Posterior vena cava (tissue), 2 donors: ENCODE data around the gene AAR2. TPM values are rescaled to one million over a fixed set of nuclear protein-coding genes. Genes with fewer than 3 reads are reported as not detected.

Source experiments
- DNase-seq: peaks from one replicate; pipeline ENCODE4 v3.0.0-alpha.2; 2020; ENCODE audit warnings: low spot score
- intact Hi-C, 2 donors: fragments of 100-400 bp; cut with DNase I; formaldehyde crosslinking; loops; one replicate each; pipeline versions ENCODE4 v1.14.1 to v1.14.2; 2022 to 2023
- total RNA-seq, 2 donors: library from RNA; stranded (reverse); fragmentation: NEBNext Ultra II Directional; extraction: Animal tissue kit (Norgen Biotek cat#: 25700); gene quantifications; one replicate each; pipeline ENCODE4 v1.2.1, GENCODE V29; 2021
- donor health status: DM: yes; HTN: yes; CAD: no.
- donor health status: DM: yes; HTN: yes; CAD: no.

AAR2 gene
- total RNA-seq, 2 donors from 2014 or later = 20.4 to 21.4 TPM

DNA sequence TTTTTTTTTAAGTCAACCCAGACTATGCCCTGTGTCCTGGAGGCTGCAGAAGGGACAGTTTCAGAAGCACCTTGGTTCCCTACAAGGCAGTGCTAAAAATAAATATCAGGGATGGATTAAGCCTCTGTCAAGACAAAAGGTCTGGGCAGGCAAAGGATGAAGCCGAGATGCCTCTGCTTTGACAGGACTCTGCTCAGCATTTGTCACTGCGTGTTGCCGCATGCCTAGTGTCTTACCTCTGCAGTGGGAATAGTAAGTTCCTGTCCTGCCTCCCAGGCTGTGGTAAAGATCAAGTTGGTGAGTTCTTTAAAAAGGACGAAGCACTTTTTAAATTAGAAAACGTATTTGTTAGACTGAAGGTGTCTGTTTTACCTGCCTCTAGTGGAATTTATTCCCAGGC, 15.1 kb downstream of the AAR2 start:
- no peak for DNase-seq
- intact Hi-C loops = loop anchor here in 1 of 2 donors (10.0 kb wide), 1 partner anchor 153 kb away; no protein-coding TSS in a partner anchor

DNA sequence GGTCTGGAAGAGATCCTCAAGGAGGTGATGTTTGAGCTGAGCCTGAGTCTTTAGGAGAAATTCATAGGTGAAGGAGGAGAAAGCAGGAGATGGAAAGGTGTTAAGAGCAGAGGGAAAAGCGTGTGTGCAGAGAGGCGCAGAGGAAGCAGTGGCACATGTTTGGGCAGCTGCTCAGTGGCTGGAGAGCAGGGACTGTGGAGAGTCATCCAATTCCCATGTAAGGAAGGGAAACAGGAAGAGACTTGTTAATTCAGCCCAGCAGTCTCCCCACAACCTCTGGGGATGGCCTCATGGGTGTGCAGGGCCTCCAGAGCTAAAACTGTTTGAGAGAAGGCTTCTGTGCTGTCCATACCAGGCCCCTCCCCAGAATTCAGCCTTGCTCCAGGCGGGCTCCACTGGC, 16.2 kb downstream of the AAR2 start:
- intact Hi-C loops = loop anchor here in 1 of 2 donors (10.0 kb wide), 1 partner anchor 152 kb away; no protein-coding TSS in a partner anchor
- no peak for DNase-seq

DNA sequence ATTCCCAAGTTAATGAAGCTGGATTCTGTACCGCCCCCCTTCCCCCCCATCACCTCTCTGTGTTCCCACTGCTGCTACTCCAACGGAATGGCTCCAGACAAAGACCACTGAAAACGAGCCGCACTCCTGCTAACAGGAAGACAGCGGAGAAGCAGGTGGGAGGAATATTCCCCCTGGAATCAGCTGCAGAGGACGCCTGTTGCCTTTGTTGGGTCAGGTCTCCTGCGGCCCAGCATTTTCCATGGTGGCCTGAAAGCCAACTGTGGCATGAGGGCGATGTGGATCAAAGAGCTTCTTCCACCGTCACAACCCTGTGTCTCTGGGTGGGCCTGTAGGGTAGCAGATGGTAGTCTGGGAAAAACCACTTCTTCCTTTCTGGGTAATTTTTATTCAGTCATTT, 16.8 kb downstream of the AAR2 start:
- intact Hi-C loops = loop anchor here in 1 of 2 donors (10.0 kb wide), 1 partner anchor 152 kb away; no protein-coding TSS in a partner anchor
- DNase-seq = no peak

DNA sequence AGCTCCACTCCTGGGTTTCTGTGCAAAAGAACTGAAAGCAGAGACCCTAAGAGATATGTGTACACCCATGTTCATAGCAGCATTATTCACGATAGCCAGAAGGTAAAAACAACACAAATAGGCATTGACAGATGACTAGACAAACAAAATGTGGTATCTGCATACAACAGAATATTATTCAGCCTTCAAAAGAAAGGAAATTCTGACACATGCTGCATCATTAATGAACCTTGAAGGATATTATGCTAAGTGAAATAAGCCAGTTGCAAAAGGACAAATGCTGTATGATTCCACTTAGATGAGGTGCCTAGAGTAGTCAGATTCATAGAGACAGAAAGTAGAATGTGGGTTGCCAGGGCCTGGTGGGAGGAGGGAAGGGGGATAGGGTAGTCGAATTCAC, 17.8 kb downstream of the AAR2 start:
- intact Hi-C loops = loop anchor here in 1 of 2 donors (10.0 kb wide), 1 partner anchor 151 kb away; no protein-coding TSS in a partner anchor
- no peak for DNase-seq

DNA sequence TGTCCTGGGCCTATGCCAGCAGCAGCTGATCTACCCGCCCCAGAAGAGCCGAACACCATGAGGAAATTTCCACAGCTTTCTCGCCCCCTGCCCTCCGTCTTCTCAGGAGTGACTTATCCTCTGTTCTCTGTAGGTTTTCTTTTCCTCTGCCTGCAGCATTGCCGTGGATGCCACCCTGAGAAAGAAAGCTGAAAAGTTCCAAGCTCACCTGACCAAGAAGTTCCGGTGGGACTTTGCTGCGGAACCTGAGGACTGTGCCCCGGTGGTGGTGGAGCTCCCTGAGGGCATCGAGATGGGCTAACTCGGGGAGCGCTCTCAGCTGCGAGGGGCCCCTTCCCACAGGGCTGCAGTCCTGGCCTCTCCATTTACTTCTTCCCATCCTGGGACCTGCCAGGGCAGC, 19.2 kb downstream of the AAR2 start:
- DNase-seq = no peak
- intact Hi-C loops = loop anchor here in 1 of 2 donors (10.0 kb wide), 1 partner anchor 149 kb away; no protein-coding TSS in a partner anchor

DNA sequence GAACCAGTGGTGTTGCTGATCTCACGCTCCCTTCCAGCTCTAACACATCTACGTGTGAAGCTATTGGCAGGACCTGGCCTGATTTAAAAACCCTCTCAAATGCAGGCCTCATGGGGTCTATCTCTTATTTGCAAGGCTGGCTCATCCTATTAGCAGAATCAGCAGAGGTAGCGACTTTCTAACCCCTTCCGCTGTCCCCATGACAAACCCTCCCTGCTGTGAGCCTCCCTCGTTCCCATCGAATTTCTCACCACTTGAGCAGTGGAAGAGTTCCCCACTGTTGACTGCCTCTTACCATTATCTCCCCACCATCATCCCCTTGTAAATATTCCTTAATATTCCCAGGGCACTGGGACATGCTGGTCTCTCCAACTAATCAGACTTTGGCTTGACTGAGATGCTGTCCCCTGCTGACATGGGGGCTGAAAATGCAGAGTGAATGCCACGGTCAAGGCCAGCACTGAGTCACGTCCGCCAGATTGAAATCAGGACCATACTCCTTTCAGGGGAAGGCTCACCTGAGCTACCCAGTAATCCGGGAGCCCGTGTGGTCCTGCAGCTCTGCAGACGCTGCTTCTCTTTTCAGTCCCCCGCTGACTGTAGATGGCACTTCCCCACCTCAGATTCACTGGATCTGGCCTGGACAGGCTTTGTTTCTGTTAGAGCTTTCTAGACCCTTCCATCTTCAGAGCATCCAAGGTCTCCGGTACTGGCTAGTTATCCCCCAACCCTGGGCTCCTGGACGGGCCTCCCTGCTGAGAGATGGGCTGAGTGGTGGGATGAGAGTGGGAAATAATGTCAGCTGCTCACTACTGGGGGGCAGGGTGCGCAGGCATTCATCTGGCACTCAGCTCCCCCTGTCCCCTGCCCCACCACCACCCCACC, 23.1 kb downstream of the AAR2 start:
- no peak for DNase-seq
- intact Hi-C loops = loop anchor here in 1 of 2 donors (10.0 kb wide), 1 partner anchor 145 kb away; no protein-coding TSS in a partner anchor

DNA sequence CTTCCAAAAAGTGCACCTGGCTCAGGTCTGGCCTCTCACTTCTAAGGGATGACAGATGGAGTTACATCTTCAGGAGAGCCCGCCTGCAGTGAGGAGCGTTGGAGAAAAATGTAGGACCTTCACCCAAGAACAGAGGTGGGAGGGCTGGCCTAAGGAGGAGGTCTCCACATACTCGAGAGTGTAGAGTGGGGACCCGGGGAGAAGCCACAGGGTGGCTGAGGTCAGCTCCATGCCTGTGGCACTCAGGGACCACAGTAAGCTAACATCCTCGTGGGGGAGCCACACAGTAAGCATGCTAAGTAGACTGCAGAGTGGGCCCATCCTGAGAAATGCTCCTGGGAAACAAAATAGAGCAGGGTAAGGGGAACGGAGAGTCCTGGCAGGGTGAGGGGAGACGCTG, 24.0 kb downstream of the AAR2 start:
- intact Hi-C loops = no loop called here
- DNase-seq = no peak

DNA sequence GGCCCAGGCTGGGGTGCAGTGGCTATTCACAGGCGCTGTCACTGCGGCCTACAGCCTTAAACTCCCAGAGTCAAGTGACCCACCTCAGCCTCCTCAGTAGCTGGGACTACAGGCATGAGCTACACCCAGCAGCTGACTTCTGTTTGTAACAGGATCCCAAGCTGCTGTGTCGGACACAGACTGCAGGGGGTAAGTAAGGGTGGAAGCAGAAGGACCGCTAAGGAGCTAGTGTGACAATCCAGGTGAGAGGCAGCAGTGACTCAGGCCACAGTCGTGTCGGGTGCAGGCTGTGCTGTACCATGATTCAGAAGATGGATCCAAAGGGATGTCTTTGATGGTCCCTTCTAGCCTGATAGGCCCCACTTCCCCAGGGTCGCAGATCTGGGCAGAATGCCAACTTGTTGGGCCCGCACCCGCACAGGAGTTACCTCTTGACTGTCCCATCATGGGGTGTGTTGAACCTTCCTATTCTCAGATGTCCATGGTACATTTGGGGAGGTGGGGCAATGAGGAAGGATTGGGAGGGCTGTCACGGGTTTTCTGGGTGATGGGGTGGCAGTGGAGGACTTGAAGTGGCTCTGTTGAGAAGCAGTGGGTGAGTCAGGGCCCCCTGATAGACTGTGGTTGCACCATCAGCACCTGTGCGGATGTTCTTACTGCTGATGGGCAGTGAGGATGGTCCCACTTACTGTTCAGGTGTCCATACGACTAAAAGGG, 25.3 kb downstream of the AAR2 start:
- DNase-seq = no peak
- intact Hi-C loops = no loop called here

DNA sequence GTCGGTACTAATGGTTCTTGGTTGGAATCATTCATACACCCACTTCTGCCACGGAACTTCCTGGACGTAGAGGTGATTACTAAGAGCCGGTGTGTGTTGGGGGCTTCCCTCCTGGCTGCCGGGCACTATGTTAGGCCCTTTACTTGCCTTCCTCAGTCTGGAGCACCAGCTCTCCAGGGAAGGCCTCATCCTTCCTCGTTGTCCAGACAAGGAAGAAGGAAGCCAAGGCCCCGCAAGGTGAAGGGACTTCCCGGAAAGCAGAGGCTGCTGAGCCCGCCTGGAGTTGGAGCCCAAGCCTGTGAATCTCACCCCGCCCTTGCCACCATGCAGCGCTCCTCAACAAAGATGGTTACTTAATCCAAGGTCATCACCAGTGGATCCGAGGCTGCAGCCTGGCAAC, 26.2 kb downstream of the AAR2 start:
- DNase-seq = no peak
- intact Hi-C loops = no loop called here

DNA sequence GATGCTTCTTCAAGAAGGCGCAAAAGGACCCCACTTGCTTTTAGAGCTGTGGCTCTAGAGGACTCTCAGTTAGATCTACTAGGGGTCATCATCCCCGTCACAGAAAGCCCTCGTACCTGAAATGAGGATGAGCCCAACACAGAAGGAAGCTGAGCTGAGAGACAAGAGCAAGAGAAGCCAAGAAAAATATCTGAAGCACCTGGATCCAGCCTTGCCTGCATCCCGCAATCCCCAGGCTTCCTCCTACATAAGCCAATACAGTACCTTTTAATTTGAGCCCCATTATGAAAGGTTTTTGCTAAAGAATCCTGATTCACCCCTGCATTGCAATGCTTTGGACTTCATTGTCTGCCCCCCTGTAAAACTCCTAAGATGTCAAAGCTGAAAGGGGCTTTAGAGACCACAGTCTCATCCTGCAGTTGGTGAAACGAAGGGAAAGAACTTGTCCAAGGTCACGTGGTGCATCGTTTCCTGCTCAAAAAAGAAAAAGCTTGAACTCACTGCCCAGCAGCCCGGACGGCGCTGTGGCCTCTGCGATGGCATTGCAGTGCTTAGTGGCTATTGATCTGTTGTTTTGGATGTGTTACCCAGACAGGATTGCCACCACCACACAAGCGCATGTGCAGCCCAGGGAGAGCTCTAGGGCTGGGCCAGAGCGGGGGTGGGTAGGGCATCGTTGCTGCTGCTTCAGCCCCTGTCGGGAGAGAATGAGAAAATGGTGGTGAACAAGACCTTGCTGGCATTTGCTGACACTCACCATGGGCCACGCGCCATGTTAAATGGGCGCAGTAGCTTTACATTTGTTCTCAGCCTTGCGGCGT, 28.4 kb downstream of the AAR2 start:
- intact Hi-C loops = no loop called here
- DNase-seq = no peak

DNA sequence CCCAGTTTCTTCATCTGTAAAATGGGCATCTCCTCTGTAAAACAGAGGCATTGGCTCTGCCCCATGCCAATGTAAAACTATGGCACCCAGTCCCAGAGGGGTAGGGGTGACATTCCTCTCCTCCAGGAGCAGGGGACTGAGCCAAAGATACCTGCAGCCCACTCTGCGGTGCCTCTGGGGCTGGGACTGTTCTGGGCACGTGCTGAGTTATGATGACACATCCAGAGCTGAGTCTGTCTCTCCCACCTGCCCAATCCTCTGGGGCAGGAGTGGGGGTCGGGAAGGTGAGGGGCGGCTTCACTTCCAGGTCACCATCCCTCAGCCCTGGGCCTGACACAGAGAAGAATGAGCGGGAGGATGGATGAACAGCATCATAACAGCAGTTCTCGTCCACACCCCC, 29.9 kb downstream of the AAR2 start:
- DNase-seq = no peak
- intact Hi-C loops = no loop called here

DNA sequence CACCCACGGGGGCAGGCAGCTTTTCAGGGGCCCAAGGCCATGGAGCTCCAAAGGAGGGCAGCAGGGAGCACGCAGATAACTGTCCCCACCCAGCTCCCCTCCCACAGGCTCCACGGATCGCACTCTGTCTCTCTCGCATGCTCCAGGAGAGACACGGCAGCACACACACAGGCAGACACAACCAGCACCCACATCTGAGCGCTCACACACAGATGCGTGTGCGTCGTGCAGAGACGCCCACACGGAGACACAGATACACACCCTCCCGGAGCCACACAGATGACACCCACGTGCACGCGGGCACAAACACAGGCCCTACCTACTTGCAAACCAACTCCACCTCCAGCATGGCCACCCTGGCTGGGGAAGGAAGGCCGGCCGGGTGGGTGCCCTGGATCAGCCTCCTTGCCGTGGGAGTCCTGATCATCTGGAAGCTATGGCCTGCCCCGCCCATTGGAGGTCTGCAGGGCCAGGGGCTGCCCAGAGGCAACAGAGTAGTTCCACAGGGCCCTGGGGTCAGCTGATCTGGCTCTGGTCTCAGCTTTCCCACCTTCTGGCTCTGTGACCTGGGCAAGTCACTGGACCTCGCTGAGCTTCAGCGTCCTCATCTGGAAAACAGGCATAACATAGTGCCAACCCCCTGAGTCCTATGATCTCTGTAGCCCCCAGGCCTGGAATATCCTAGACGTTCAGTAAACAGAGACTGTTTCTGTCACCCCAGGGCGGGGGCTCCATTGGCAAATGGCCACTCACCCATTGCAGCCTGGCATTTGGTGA, 31.5 kb downstream of the AAR2 start:
- no peak for DNase-seq
- intact Hi-C loops = no loop called here

DNA sequence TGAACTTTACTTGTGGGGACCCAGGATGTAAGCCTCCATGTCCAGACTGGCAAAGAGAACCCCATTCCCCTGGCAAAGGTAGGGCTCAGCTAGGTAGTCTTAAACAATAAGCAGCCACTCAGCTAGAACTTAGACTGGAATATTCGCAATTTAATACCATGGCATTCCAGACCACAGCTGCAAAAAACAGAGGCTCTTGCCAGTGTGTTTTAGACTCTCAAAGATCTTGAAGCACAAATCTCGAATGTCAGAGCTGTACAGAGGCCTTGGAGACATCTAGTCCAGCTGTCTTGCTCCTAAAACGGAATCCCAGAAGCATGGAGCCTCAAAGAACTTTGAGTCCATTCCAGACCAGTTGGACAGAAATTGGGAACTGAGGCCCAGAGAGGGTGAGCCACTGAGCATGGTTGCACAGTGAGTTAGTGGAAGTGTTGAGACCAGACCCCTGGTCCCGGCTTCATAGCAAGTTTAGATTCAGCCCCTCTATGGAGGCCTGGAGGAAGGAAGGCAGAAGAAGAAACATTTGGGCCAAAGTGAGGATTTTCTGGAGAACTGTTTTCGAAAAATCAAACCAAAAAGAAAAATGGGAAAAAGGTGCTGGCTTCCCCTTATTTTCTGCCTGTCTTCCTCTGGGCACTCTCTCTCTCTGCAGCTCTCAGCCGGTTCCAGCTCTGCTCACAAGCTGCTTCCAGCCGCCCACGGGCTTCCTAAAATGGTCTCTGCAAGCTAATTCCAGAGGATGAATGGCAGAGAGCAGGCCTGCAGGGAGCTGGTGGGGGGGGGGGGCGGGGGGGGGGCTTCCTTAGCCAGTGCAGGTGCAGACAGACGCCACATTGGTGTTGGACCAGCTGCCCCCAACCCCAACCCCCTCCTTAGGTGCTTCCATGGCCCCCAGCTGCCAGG, 32.4 kb downstream of the AAR2 start:
- no peak for DNase-seq
- intact Hi-C loops = no loop called here

DNA sequence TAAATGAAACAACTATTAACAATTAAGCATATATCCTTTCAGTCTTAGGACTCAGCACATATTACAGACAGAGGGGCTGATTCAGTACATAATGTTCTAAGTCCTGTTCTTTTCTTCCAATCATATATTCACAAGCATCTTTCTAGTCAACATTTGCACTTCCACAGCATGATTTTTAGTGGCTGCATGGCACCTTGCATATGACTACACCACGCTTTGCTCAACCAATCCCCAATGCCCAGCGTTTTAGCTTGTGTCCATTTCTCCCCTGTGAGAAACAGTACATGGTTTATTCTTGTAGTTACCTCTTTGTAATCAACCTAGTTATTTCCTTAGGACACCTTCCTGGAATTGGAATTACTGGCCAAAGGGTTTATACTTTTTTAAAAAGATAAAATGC, 33.2 kb downstream of the AAR2 start:
- intact Hi-C loops = no loop called here
- DNase-seq = no peak

DNA sequence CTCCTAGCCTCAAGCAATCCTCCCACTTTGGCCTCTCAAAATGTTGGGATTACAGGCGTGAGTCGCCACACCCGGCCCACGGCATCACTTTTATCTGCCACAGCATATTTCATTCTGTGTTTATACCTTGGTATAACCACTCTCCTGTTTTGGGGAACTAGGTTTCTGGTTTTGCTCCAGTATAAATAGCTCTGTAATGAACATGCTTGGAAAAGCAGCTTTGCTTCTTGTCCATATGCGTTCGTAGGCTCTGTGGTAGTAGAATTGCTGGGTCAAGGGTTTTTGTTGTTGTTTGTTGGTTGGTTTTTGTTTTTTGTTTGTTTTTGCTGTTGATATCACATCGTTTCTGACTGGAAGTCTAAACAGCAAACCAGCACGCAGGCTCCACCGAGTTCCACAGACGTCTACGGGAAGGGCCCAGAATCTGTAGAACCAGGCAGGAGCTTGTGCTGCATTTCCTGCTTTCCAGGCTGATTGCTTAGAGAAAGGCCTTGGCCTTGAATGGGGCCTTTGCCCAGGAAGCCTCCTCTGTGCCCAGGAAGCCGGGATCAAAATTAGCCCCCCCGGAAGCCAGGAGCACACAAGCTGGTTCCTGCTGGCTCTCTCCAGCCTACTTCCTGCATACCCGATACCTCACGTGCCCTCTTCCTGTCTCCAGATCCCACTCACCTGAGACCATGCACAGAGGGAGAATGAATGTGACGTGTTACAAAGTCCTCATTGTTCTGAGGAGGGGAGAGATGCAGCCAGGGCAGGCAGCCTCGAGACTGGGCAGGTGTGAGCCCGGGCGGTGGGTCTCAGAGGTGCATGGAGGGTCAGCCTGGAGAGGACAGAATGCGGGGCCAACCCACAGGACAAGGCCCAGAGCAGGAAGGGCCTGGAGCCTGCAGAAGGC, 34.7 kb downstream of the AAR2 start:
- intact Hi-C loops = no loop called here
- DNase-seq = no peak

DNA sequence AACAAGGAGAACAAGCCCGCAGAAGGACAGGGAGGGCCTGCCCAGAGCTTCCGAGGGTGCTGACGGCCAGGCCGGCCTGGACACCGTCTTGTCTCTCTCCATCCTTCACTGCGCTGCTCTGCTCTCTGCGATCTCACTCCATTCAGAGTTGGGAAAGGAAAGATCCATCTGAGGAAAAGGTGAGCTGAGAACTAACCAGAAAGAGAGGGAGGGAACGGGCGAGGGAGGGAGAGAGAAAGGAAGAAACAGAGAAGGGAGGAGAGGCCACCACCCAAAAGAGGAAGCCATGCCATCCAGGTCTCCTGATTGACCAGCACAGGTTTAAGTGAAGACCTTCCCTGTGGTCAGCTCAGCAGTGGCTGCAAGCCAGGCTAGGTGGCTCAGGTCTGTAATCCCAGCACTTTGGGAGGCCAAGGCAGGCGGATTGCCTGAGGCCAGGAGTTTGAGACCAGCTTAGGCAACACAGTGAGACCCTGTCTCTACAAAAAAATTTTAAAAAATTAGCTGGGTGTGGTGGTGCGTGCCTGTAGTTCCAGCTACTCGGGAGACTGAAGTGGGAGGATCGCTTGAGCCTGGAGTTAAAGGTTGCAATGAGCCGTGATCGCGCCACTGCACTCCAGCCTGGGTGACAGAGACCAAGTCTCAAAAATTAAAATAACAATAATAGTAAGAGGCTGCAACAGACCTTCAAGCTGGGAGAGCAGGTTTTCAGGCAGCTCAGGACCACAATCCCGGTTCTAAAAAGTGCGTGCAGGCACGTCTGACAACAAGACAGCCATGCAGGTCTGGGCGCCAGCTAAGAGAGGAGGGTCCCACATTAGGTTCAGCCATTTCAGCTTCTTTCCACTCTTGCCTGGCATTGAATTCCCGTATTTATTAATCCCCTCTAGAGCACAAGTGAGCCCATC, 35.6 kb downstream of the AAR2 start:
- no peak for DNase-seq
- intact Hi-C loops = no loop called here
